Measurements from ENCODE around the gene ADCYAP1.
"Not testable (repeated sequence)": the region's sequence is repeated elsewhere in the genome, so short reads cannot be mapped to it uniquely, and the experiment has no call there.

The ADCYAP1 gene

GRCh38 chr18:904218-905090, at the start of gene ADCYAP1:
TSS of gene ADCYAP1 (plus strand) at chr18:904871. CDS start at chr18:905387, 516 bp downstream.
- peak; percentile 82 for DNase-seq

GRCh38 chr18:857986-858385, 46.7 kb upstream of the ADCYAP1 start:
- no peak for DNase-seq

- peak; percentile 79 for DNase-seq
Observed at GRCh38 chr18:864872-865273, 39.8 kb upstream of the ADCYAP1 start.

- no peak for DNase-seq
Observed at GRCh38 chr18:867257-867656, 37.4 kb upstream of the ADCYAP1 start.

GRCh38 chr18:873426-873825, 31.2 kb upstream of the ADCYAP1 start:
- DNase-seq, result not testable (repeated sequence)

- DNase-seq, result no peak
Observed at GRCh38 chr18:875912-876311, 28.8 kb upstream of the ADCYAP1 start.

- DNase-seq, result no peak
Observed at GRCh38 chr18:877238-877637, 27.4 kb upstream of the ADCYAP1 start.

GRCh38 chr18:886076-886475, 18.6 kb upstream of the ADCYAP1 start:
- no peak for DNase-seq

- DNase-seq, result no peak
Observed at GRCh38 chr18:887716-888115, 17.0 kb upstream of the ADCYAP1 start.

- DNase-seq, result no peak
Observed at GRCh38 chr18:892316-892715, 12.4 kb upstream of the ADCYAP1 start.

GRCh38 chr18:896315-896714, 8.4 kb upstream of the ADCYAP1 start:
- DNase-seq, result no peak

GRCh38 chr18:901761-902160, 2.9 kb upstream of the ADCYAP1 start:
- DNase-seq, result peak; percentile 68

GRCh38 chr18:902229-902628, 2.4 kb upstream of the ADCYAP1 start:
- peak; percentile 24 for DNase-seq

- DNase-seq, result no peak
Observed at GRCh38 chr18:903701-904100, 970 bp upstream of the ADCYAP1 start.

GRCh38 chr18:905307-905947, 756 bp downstream of the ADCYAP1 start:
- DNase-seq, result no peak

- peak; percentile 35 for DNase-seq
Observed at GRCh38 chr18:905948-906415, 1.3 kb downstream of the ADCYAP1 start.

GRCh38 chr18:906416-907114, 1.9 kb downstream of the ADCYAP1 start:
- DNase-seq, result peak; percentile 84

- DNase-seq, result peak; percentile 58
Observed at GRCh38 chr18:907115-907884, 2.6 kb downstream of the ADCYAP1 start.

GRCh38 chr18:907885-908757, 3.5 kb downstream of the ADCYAP1 start:
- peak; percentile 26 for DNase-seq

- DNase-seq, result peak; percentile 80
Observed at GRCh38 chr18:908758-909724, 4.4 kb downstream of the ADCYAP1 start.
